Measurements from ENCODE around the gene TLCD4.
"Not testable (repeated sequence)": the region's sequence is repeated elsewhere in the genome, so short reads cannot be mapped to it uniquely, and the experiment has no call there.

TLCD4 gene, protein sequence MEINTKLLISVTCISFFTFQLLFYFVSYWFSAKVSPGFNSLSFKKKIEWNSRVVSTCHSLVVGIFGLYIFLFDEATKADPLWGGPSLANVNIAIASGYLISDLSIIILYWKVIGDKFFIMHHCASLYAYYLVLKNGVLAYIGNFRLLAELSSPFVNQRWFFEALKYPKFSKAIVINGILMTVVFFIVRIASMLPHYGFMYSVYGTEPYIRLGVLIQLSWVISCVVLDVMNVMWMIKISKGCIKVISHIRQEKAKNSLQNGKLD

DNA sequence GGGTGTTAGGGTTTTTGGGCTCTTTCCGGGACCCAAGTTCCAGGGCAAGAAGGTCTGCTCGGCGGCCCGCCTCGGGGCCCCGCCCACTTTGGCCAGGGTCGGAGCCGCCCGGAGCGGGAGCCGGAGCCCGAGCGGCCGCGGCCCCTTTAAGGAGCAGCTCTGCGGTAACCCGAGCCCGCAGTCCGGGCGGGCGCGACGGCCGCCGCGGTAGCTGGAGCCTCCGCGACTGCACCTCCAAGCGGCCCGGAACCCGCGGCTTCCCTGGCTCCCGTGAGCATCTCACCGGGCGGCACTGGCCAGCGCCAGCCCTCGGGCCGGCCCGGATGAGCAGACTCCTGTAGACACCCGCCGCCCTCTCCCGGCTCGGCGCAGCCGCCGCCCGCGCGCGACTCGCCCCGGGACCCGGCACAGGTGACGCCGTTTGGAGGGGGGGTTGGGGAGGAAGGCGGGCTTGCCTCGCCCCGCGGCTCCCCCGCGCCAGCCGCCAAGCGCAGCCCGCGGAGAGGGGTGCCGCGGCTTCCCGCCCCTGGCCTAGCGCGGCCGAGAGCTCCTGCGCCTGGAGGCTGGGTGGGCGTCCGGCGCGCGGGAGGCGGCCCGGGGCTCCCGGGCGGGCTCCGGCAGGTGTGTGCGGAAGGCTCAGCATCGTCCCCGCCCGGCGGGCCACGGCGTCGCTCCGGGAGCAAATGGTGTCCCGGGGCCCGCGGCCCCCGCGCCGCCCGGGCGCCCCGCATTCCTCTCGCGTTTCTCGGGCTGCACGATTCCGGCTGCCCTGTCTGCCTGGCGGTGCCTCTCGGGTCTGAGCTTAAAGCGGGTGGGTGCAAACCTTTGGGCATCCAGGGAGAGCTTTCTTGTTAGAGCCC is at the start of gene TLCD4:
Gene TLCD4, plus strand, starts transcription at position 149 of the 860 bp plus-strand sequence. CDS start 26,547 bp downstream, outside the sequence.
- ATAC-seq: peak; percentile 55 to 56

GRCh38 chr1:95067568-95067967 is 49.6 kb upstream of the TLCD4 start:
- ATAC-seq: no peak

GRCh38 chr1:95068956-95069709 is 48.0 kb upstream of the TLCD4 start:
- no peak for ATAC-seq

- ATAC-seq: no peak
Observed at GRCh38 chr1:95069710-95070093, 47.5 kb upstream of the TLCD4 start.

GRCh38 chr1:95071539-95071938 is 45.6 kb upstream of the TLCD4 start:
- ATAC-seq: no peak

- ATAC-seq: no peak
Observed at GRCh38 chr1:95072117-95072516, 45.0 kb upstream of the TLCD4 start.

DNA sequence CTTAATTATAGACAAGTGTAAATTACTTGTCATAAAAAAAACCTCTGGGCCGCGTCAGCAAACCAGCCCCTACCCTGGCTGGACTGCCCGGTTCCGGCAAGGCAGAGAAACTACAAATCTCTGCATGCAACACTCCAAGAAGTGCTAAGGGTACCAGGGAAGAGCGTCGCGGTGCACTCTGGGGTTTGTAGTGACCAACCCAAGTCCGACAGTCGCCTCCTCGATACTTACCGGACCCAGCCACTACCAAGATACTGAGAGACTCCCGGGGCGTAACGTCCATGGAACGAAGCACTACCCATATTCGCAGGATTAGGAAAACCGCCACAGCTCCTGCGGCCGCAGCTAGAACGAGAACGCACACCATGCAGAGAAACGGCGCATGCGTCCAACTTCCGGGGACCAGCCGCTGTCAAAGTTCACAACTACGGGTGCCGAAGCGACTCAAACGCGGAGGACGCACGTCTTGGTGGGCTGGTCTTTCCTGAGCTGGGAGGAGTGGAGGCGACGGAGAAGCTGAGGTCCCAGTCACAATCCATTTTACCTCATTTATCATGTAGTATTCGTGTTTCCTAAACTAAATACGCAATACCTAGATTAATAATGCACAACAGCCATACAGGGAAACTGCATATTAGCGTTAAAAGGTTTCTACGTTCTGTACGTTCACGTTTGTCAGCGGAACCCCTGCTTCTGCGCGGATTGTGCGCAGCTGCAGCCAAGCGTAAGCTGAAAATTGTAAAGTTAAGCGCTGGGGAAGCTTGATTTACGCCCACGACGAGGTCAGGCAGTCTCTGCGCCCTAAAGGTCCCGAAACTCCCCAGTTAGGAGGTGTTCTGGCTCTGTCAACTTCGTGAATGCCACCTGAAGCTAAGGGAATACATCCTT is 44.4 kb upstream of the TLCD4 start, which contains the start of gene ALG14:
Gene ALG14, minus strand, starts transcription at position 420 of the 888 bp plus-strand sequence. Its CDS starts 53 bp downstream, at position 367.
- ATAC-seq: peak; percentile 98 to 99

GRCh38 chr1:95073446-95073845 is 43.7 kb upstream of the TLCD4 start:
- no peak for ATAC-seq

DNA sequence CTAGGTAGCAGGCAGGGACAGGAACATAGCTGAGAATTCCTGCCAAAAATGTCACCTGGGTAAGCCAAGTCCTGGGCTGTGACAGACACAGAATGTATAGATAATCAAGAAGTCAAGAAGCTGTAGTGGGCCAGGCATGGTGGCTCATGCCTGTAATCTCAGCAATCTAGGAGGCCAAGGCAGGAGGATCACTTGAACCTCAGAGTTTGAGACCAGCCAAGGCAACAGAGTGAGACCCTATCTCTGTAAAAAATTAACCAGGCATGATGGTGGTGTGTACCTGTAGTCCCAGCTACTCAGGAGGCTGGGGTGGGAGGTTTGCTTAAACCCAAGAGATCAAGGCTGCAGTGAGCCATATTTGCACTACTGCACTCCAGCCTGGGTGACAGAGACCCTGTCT is 41.1 kb upstream of the TLCD4 start:
- no peak for ATAC-seq

GRCh38 chr1:95080446-95080845 is 36.7 kb upstream of the TLCD4 start:
- no peak for ATAC-seq

GRCh38 chr1:95080879-95081278 is 36.3 kb upstream of the TLCD4 start:
- ATAC-seq: no peak

DNA sequence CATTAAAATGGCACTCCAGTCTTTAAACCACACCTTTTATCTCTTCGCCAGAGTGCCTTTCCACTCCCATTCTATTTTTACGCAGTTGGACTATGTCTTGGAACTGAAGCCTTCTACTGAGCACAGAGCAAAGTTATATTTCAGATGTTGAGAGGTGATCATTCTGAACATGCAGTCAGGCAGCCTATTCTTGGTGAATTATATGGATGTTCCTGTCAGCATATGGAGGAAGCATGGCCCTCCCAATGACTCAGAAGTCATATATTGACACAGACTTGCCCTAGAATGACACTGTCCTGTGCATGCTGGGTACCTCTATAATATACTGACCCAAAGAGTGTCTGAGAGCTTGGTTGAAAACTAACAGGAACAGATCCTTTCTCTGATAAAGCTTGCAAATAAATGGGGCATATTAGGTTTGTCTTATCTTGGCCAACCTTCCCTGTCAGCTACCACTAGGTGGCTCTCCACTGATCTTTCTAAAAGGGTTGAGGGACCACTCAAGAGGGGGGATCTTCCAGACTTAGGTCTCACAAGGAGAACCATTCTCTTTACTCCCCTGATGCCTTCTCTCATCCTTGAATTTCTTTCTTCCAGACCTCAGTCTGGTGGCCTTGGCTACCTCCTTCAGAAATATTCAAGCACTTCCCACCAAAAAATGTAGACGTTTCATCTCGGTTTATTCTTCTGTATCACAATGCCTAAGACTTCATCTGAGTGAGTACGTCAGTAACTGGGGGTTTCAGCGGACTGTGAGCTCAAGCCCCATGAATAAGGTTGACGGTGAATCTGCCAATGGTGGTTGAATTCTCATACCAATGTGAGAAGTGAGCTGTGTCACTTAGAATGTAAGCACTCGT is 32.6 kb upstream of the TLCD4 start:
- peak; percentile 46 to 63 for ATAC-seq

- no peak for ATAC-seq
Observed at GRCh38 chr1:95085376-95085775, 31.8 kb upstream of the TLCD4 start.

DNA sequence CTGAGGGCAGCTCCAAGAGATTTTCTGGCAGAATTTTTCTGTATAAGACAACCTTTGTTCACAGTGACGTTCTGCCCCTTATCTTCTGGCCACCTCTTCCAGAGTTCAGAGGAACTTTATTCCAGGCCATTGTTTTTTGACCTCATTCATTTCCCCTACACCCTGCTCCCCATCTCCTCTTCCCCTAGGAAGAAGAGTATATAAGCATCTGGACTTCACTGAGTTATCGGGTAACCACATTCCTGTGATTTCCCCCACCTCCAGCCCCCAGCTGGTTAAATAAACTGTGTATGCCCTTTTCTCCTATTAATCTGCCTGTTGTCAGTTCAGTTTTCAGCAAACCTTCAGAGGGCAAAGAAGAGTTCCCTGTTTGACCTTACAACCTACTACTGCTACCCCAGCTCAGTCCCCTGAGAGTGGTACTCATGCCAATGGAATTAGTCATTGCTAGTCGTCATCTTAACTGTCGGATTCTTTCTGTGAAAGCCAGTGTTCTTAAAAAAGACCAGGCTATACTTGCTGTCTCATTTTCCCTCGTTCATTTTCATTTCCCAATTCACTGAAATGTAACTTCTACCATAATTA is 30.1 kb upstream of the TLCD4 start:
- no peak for ATAC-seq

DNA sequence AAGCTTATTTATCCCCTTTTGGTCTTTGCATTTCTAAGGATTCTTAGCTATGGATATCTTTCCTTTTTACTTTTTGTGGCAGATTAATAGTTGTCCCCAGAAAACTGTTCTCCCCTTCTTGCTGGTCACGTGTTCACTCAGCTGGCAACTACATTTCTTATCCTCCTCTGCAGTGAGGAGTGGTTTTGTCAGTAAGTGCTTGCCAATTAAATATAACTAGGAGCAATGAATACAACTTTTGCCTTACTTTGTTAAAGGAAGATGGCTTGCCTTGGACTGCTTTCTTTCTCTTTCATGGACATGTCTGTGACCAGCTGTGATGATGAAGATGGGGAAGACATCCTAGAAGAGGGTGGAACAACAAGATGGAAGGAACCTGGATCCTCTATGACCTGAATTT is 28.9 kb upstream of the TLCD4 start:
- no peak for ATAC-seq

DNA sequence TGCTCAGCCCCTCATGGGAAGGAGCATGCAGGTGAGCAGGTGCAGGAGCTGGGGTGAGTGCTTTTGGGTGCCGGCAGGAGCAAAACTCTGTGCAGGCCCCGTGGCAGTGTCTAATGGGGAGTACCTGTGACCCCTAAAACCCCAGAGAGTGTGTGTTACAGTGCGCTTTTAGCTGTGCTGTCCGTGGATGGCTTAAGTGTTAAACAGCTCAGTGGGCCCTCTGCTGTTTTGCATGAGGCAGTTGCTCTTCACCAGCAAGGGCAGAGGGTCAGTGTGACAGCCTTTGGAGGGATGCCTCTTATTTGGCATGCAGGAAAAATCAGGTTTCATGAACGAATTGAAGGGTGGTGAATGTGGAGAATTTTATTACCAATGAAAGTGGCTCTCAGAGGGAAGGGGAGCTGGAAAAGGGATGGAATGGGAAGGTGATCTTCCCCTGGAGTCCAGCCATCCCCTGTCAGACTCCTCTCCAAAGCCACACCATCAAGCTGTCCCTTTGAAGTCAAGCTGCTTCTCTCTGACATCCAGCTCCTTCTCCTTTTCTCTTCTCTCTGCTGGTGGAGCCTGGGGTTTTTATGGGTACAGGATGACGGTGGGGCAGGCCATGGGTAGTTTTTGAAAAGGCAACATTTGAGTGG is 27.4 kb upstream of the TLCD4 start:
- no peak for ATAC-seq

DNA sequence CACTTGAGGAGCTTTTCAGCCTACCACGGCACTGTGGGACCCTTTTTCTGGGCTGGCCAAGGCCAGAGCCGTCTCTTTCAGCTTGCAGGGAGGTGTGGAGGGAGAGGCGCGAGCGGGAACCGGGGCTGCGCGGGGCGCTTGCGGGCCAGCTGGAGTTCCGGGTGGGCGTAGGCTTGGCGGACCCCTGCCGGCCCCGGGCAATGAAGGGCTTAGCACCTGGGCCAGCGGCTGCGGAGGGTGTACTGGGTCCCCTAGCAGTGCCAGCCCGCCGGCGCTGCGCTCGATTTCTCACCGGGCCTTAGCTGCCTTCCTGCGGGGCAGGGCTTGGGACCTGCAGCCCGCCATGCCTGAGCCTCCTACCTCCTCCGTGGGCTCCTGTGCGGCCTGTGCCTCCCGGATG is 25.9 kb upstream of the TLCD4 start:
- ATAC-seq: not testable (repeated sequence)

- ATAC-seq: not testable (repeated sequence)
Observed at GRCh38 chr1:95092891-95093290, 24.3 kb upstream of the TLCD4 start.

DNA sequence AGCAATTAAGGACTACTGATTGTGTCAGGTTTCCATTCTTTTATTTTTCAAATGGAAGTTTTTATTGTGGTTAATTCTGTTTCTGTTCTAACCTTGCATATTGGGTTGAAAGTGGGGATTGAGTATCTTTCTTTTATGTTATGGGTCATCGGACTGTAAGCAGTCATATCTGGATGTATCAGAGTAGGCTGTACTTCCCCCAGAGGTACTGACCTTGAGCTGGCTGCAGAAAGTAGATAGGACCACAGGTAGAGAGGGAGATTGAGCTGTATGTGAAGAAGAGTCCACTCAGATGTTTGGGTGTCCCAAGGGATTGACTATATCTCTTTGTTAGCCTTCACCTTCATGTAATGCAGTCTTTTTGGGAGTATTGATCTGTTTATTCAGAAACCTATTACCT is 23.9 kb upstream of the TLCD4 start:
- peak in 1 of 2 donors; percentile 20 for ATAC-seq

DNA sequence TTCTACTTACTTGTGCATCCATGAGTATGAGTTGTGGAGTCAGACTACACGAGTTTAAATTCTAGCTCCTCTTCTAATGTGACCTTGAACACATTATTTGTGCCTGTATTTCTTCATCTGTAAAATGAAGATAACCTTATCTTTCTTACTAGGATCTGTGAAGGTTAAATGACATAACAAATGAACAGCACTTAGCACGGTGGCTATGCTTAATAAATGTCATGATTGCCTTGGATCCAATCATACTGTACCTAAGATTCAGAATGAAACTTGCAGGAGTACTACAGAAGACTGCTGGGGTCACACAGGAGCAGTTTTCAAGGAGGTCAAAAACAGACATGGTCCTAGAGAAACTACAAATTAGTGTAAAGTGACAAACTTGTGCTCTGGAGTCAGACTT is 22.2 kb upstream of the TLCD4 start:
- no peak for ATAC-seq
